Inflammatory macrophage (primary cell): ENCODE data around the gene CENPV.
"Not testable (repeated sequence)": the region's sequence is repeated elsewhere in the genome, so short reads cannot be mapped to it uniquely, and the experiment has no call there.

ENCODE experiments used
- DNase-seq, 2 donors: peaks; one replicate each; pipeline ENCODE4 v3.0.0-alpha.2; 2020 to 2022

The CENPV gene

DNA sequence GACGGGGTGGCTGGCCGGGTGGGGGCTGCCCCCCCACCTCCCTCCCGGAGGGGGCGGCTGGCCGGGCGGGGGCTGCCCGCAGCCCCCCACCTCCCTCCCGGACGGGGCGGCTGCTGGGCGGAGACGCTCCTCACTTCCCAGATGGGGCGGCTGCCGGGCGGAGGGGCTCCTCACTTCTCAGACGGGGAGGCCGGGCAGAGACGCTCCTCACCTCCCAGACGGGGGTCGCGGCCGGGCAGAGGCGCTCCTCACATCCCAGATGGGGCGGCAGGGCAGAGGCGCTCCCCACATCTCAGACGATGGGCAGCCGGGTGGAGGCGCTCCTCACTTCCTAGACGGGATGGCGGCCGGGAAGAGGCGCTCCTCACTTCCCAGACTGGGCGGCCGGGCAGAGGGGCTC is 41.2 kb downstream of the CENPV start:
- not testable (repeated sequence) for DNase-seq

DNA sequence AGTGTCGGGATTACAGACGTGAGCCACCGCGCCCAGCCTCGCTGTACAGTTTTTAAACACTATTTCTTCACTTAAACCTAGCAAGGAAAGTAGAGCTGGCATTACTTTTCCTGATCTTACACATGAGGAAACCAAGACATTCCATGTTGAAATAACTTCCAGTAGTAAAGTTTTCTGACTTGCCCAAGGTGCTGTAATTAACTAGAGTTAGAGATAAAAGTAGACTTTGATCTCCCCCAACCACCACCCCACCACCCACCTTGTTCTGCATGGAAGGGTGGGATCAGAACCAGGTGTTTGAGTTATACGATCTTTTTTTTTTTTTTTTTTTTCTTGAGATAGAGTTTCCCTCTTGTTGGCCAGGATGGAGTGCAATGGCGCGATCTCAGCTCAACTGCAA is 47.1 kb downstream of the CENPV start:
- DNase-seq = no peak

GRCh38 chr17:16304830-16305229 is 48.4 kb downstream of the CENPV start:
- peak in 1 of 2 donors; percentile 7 for DNase-seq

DNA sequence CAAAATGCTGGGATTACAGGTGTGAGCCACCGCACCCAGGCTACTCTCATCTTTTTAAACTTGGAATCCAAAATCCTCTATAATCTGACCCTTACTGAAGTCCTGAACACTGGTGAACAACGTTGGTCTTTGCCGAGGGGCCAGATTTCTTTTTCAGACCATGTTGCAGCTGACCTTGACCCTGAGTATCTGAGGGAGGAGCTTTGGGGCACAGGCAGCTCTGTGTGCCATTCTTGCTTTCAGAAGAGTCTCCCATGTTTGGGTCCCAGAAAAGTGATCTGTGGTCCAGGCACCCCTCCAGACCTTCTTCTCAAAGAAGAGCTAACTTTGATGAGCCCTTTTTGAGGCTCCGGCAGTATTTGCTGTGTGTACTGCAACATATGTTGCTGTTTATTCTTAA is 50.4 kb downstream of the CENPV start:
- DNase-seq = no peak

GRCh38 chr17:16301963-16302855 is 51.1 kb downstream of the CENPV start:
- DNase-seq = no peak

DNA sequence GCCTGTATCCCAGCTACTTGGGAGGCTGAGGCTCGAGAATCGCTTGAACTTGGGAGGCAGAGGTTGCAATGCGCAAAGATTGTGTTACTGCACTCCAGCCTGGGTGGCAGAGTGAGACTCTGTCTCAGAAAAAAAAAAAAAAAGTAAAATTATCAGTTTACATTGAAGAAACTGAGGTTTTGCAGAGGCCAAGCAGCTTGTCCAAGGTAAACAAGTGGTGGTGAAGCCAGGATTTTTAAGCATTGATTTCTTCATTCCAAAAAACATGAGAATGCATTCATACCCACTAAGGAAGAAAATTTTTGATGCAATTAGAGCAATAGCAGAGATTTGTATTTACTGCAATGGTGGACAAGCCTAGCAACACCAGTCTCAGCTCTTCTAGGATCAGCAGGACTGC is 52.7 kb downstream of the CENPV start:
- no peak for DNase-seq

DNA sequence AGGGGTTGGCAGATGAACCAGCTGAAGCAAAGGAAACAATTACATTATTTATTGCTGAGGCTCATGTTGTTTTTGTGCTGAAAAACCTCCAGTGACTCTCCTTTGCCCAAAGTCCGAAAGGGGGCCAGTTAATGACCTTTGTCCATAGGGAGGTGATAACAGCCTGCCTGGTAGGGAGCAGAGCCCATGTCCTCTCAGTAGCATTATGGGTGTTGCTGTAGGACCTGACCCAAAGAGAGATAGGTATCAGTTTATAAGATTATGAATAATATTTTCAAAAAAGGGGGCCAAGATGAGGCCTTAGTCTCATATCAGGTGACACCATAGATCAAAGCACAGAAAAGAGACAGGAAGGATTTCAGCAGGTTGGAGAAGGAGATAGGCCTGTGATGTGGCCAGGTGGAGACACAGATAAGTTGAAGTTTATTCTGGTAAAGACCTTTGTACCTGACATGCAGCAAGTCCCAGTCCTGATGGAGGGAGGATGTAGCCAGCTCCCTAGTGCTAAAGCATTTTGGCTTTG is 55.1 kb downstream of the CENPV start:
- DNase-seq = no peak

DNA sequence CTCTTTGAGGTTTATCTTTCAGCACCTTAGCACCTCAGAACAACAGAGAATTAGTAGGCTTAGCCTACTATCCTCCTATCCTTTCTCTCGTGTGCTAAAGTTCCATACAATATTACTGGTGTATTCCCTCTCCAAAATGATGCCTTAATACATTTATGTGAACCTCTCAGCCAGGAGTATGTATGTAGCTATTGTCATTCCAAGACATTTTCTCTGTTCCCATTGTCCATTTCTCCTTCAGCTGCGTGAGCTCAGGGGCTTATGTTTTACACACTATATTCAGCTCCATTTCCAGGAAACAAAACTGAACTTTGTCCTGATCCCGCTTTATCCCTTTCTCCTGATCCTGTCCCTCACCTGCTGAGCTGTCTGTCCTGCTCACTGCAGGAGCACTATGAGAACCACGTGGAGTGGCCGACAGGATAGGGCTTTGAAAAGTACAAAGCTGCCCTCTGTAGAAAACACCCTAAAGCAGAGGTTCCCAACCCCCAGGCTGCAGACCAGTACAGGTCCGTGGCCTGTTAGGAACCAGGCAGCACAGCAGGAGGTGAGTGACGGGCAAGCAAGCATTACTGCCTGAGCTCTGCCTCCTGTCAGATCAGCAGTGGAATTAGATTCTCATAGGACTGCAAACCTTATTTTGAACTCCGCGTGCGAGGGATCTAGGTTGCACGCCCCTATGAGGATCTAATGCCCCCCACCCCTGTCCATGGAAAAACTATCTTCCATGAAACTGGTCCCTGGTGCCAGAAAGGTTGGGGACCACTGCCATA is 55.7 kb downstream of the CENPV start:
- no peak for DNase-seq

DNA sequence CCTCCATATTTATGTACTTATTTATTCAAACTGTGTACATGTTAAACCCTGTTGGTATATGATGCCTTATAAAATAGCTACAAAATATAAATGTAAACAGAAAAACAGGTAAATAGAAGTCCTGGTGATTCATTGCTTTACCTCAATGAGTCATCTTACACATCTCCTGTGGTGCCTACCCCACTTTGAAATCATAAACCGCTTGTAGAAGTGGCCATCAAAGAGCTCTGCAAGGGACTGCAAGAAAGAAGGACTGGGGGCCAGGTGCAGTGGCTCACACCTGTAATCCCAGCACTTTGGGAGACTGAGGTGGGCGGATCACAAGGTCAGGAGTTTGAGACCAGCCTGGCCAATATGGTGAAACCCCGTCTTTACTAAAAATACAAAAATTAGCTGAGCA is 57.2 kb downstream of the CENPV start:
- DNase-seq = not testable (repeated sequence)

DNA sequence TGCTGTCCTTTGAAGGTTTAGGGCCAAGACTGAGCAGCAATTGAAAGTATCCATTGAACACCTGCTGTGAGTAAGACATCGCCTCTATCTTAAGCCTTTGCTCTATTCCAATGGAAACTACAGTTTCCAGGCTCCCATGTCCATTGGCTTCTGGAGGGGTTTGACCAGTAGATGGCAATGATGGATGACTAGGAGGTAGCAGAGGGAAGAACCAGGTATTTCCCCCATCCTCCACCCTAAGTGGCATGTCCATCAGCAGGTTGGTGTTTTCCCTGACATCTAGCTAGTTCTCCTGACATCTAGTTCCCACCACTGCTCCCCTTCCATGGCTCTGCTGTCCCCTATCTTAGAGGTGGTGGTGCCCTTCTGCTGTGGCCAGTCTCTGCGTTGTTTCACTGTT is 58.7 kb downstream of the CENPV start:
- DNase-seq = no peak

DNA sequence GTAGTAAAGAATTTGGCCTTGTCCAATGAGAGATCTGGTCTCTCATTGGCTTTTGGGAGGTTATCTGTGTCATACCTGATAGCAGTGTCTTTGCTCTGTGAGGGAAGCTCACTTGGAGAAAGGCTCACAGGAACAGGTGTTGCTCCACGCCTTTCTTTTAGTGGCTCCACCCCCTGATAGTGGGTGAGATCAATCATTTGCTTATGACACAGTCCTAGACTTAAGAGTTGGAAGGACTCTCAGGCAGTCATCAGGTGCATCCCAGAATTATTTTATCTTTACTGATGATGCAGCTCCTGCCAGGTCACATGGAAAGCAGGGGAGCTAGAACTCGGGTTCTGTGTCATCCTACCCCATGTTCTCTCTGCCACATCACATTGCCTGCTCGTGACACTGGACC is 59.3 kb downstream of the CENPV start:
- DNase-seq = no peak
